ENCODE results near the gene GRID1. TPM values are rescaled to one million over a fixed set of nuclear protein-coding genes. Genes with fewer than 3 reads are reported as not detected.

Gene GRID1
- total and polyA plus RNA-seq, 11 donors: 0.69 to 3.4 (median 1.6) TPM

DNA sequence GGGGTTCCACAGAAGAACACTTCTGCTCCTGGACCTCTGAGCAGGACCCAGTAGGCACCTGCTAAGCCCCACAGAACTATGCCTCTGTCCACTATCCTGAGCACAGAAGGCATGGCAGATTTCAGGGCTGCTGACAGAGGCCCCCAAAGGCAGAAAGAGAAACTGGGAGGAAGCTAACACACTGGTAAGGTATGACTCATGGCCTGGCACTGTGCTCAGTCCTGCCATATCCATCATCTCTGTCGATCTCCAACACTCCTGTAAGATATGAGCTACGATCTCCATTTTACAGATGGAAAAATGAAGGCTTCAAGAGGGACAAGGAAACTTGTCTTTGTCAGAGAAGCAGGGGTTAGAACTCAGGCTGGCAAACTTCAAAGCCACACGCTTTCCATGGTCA lies 62.2 kb downstream of the GRID1 start:
- DNase-seq: no peak
- WGBS, 4 donors: 74 to 92% (median 80%) methylated on average over 3 of the region's 3 CpGs
- no peaks in the 10 kb centered on the region for H3K4me1 ChIP-seq
- intact Hi-C loops (cut with DNase I): no loop called here
- no peaks in the 10 kb centered on the region for H3K27me3 ChIP-seq
- no peak overlapping the region for H3K4me3 ChIP-seq
- ATAC-seq: no peak
- TF ChIP-seq, protein P1, sequence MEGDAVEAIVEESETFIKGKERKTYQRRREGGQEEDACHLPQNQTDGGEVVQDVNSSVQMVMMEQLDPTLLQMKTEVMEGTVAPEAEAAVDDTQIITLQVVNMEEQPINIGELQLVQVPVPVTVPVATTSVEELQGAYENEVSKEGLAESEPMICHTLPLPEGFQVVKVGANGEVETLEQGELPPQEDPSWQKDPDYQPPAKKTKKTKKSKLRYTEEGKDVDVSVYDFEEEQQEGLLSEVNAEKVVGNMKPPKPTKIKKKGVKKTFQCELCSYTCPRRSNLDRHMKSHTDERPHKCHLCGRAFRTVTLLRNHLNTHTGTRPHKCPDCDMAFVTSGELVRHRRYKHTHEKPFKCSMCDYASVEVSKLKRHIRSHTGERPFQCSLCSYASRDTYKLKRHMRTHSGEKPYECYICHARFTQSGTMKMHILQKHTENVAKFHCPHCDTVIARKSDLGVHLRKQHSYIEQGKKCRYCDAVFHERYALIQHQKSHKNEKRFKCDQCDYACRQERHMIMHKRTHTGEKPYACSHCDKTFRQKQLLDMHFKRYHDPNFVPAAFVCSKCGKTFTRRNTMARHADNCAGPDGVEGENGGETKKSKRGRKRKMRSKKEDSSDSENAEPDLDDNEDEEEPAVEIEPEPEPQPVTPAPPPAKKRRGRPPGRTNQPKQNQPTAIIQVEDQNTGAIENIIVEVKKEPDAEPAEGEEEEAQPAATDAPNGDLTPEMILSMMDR (IDR thresholded peaks at IDR 0.05): no peak
- no peak for TF ChIP-seq POLR2A (IDR thresholded peaks at IDR 0.05)
- H3K36me3 ChIP-seq: no peaks in the 10 kb centered on the region
- H3K27ac ChIP-seq: no peak overlapping the region
- no peaks in the 10 kb centered on the region for H3K9me3 ChIP-seq

DNA sequence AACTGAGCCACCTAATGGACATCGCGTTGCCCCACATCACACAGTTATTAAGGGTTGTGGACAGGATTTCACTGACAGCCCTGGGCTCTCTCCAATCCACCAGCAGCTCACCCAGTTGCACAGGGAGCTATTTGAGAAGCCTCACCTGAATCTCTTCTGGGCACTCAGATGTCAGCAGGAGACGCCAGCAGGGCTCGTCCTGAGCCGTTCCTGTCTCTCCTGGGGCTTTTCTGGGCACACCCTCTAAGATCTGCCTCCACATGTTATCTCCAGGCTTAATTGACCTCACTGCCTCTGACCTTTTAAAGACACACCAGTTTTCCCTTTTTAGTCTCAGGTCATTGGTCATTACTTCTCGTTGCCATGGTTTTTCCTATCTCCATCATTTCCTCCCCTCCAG lies 63.0 kb downstream of the GRID1 start:
- DNase-seq (no peak), ATAC-seq (no peak)
- TF ChIP-seq, protein P1 (IDR thresholded peaks at IDR 0.05): no peak
- TF ChIP-seq POLR2A (IDR thresholded peaks at IDR 0.05): no peak
- intact Hi-C loops (cut with DNase I): no loop called here
- H3K36me3 ChIP-seq: no peaks in the 10 kb centered on the region
- H3K9me3 ChIP-seq: no peaks in the 10 kb centered on the region
- no peak overlapping the region for H3K27ac ChIP-seq
- H3K4me1 ChIP-seq: no peaks in the 10 kb centered on the region
- WGBS, 4 donors: 68 to 74% (median 71%) methylated on average over 6 of the region's 6 CpGs
- no peaks in the 10 kb centered on the region for H3K27me3 ChIP-seq
- no peak overlapping the region for H3K4me3 ChIP-seq

DNA sequence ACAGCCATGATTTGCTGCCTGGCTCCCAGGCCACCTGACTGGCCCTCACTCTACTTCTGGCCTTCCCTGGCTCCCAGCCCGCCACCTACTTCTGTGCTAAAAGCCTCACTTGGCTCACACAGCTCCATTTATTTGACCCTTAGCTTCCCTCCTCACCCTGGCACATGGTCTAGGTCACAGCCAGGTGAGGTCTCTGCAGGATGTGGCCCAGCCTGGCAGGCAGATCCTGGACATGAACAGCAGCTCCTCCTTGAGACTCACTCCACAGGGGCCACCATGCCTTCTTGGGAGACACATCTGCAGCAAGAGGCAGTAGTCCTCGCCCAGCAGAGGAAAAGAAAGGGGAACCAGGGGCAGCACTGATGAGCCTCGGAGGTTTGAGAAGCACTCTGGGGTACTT lies 64.6 kb downstream of the GRID1 start:
- no peak for ATAC-seq
- Histone ChIP-seq H3K27ac (no peak overlapping the region), H3K9me3 (no peaks in the 10 kb centered on the region), H3K27me3 (no peaks in the 10 kb centered on the region), H3K4me1 (no peaks in the 10 kb centered on the region), H3K4me3 (no peak overlapping the region), H3K36me3 (no peaks in the 10 kb centered on the region)
- 76 to 80% (median 78%) methylated on average over 3 of the region's 3 CpGs for WGBS, 4 donors
- intact Hi-C loops (cut with DNase I): no loop called here
- no peak for DNase-seq
- TF ChIP-seq POLR2A (IDR thresholded peaks at IDR 0.05): no peak
- TF ChIP-seq, protein P1 (IDR thresholded peaks at IDR 0.05): no peak

DNA sequence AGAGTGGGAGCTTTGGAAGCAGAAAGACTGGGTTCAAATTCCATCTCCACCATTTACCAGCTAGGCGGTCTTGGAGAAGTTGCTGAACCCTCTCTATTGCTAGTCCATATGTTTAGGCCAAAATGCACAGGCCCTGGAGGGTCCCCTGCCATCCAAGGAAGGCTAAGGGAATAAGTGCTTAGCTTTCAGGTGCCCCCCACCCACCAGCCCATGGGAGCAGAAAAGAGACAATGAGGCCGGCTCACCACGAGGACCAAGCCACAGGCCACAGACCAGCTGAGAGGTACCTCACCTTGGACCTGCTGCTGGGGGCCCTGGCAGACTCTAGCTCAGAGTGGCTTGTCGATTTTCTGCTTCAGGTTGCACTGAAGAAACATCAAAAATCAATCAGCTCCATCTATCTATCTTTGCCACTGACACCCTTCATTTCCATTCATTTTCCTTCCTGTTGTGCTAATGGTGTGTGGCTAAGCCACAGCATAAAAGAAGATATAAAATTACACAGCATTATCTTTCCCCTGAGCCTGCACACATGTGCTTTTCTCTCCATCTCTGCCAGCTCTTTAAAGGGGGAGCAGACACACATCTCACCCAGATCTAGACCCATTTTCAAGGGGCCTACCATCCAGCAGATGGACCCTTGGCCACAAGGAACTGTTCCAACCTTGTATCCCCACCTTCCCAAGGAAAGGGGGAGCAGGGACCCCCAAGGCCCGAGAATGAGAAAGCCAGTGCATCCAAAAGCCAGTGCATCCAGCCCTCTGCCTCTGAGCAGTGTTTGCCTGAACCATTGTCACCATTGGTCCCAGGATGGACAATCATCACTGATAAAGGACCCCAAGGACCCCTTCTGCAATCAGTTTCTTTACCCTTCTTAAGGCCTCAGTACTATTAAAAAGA lies 65.4 kb downstream of the GRID1 start:
- no peak for ATAC-seq
- no peaks in the 10 kb centered on the region for H3K27me3 ChIP-seq
- TF ChIP-seq, protein P1 (IDR thresholded peaks at IDR 0.05): no peak
- no peak for TF ChIP-seq POLR2A (IDR thresholded peaks at IDR 0.05)
- H3K27ac ChIP-seq: no peak overlapping the region
- 69 to 87% (median 81%) methylated on average over 5 of the region's 5 CpGs for WGBS, 4 donors
- H3K36me3 ChIP-seq: no peaks in the 10 kb centered on the region
- no peaks in the 10 kb centered on the region for H3K4me1 ChIP-seq
- no peak overlapping the region for H3K4me3 ChIP-seq
- DNase-seq: no peak
- no peaks in the 10 kb centered on the region for H3K9me3 ChIP-seq
- intact Hi-C loops (cut with DNase I): no loop called here
